GM13977 (cell line): ENCODE data around the gene POLR3GL.
"Not testable (repeated sequence)": the region's sequence is repeated elsewhere in the genome, so short reads cannot be mapped to it uniquely, and the experiment has no call there.

Experiments
- DNase-seq: peaks from one replicate; pipeline ENCODE4 v3.0.0; 2012; ENCODE audit warnings: low spot score
- CTCF ChIP-seq: IDR thresholded peaks from 2 replicates; pipeline ENCODE4 v1.5.1; 2012; ENCODE audit warnings: mild to moderate bottlenecking, control low read depth; ENCODE audit not compliant: insufficient read depth; ENCODE audit errors: extremely low read depth, missing control alignments
- in situ Hi-C: fragments of 300-500 bp; cut with MboI; formaldehyde crosslinking; loops from one replicate; pipeline ENCODE4 v1.12.0; 2022; ENCODE audit warnings: low sequenced_read_pairs, low pct_unique_long_range_greater_than_20kb, mixed read lengths, inconsistent platforms; ENCODE audit not compliant: unreplicated experiment

Gene POLR3GL

GRCh38 chr1:145964328-145965118 lies at the start of gene POLR3GL, which contains the start of gene ANKRD34A:
Gene POLR3GL, plus strand, starts transcription at chr1:145964690. Its CDS starts 10,176 bp downstream, at chr1:145974866.
Gene ANKRD34A, minus strand, starts transcription at chr1:145964575. Its CDS starts 2,816 bp downstream, at chr1:145961759.
- in situ Hi-C loops = no loop called here
- DNase-seq = peak; percentile 93

GRCh38 chr1:145916745-145917144 lies 47.7 kb upstream of the POLR3GL start:
- no peak for TF ChIP-seq CTCF
- no peak for DNase-seq
- in situ Hi-C loops = no loop called here

More at GRCh38 chr1:145964328-145965118, at the start of gene POLR3GL, which contains the start of gene ANKRD34A:
- no peak for TF ChIP-seq CTCF

GRCh38 chr1:145917595-145917994 lies 46.9 kb upstream of the POLR3GL start:
- DNase-seq = no peak
- no peak for TF ChIP-seq CTCF
- in situ Hi-C loops = no loop called here

- DNase-seq = peak; percentile 89
- in situ Hi-C loops = no loop called here
- no peak for TF ChIP-seq CTCF
These were observed 46.1 kb upstream of the POLR3GL start, which contains the start of gene PEX11B for GRCh38 chr1:145918144-145918991. Gene PEX11B, minus strand, starts transcription at chr1:145918717. Its CDS starts 29 bp downstream, at chr1:145918688.

- in situ Hi-C loops = no loop called here
- peak; percentile 31 for DNase-seq
These were observed 45.2 kb upstream of the POLR3GL start for GRCh38 chr1:145918992-145919939.

GRCh38 chr1:145920297-145920696 lies 44.2 kb upstream of the POLR3GL start:
- in situ Hi-C loops, DNase-seq: not testable (repeated sequence)

More at GRCh38 chr1:145918992-145919939, 45.2 kb upstream of the POLR3GL start:
- no peak for TF ChIP-seq CTCF
